HG02840 (cell line): ENCODE measurements around the gene RNF6.

Experiments
- ATAC-seq: cut with Tn5 transposase; IDR thresholded peaks from one replicate; pipeline ENCODE4 v1.9.1; 2021; ENCODE audit warnings: mild to moderate bottlenecking, moderate library complexity, moderate number of reproducible peaks; ENCODE audit not compliant: unreplicated experiment, low FRiP score

The RNF6 gene

DNA sequence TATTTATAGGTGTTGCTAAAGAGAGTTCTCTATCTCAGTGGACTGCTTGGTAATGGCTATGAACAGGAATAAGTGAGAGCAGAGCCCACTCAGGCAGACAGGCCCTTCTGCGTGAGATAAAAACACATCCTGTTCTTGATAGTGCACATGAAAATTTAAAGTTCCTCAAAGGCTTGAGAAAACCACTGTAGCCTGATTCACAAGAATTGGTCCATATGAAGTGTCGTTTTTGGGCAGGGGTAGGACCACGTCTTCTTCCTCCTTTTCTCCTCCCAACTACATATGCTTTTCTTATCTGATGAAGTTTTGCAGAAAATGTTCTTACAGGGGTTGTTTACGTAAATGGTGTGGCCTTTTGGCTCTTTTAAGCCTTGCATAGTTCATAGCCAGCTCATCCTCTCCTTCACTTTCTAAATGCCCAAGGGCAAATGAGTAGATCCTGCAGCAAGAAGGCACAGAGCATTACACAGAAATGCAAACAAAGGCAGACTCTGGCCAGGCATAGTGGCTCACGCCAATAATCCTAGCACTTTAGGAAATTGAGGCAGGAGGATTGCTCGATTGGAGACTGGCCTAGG is 53.8 kb downstream of the RNF6 start:
- ATAC-seq: no peak

DNA sequence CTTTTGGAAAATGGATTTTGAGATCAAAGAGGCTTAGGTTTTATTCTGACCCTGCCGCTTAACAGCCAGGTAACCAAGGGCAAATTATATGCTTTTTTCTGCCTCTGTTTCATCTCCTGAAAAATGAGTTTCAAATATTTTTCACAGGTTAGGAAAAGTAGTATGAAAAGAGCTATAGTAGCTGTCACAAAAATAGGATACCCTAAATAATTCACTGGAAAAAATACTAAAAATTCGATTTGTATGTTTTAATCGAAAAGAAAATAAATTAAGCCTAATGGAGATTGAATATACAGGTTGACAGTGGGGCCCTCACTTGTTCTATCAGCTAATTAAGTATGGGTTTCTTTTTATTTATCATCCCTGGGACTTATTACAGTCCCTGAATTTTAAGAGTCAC is 58.3 kb downstream of the RNF6 start:
- no peak for ATAC-seq
